ENCODE data around the gene C7orf25.

Gene C7orf25

GRCh38 chr7:42877862-42878261 lies 34.0 kb downstream of the C7orf25 start:
- DNase-seq (ENCODE audit: low read depth in 2 of 2), result no peak

GRCh38 chr7:42876182-42877068 lies 35.4 kb downstream of the C7orf25 start:
- DNase-seq (ENCODE audit: low read depth in 2 of 2), result no peak

GRCh38 chr7:42869131-42870020 lies 42.5 kb downstream of the C7orf25 start:
- no peak for DNase-seq (ENCODE audit: low read depth in 2 of 2)

- DNase-seq (ENCODE audit: low read depth in 2 of 2), result no peak
Measured at GRCh38 chr7:42868480-42868879, 43.4 kb downstream of the C7orf25 start.
